Articular chondrocyte of knee joint (primary cell): ENCODE results near the gene NHERF2. TPM values are rescaled to one million over a fixed set of nuclear protein-coding genes. Genes with fewer than 3 reads are reported as not detected.

ENCODE experiments used
- small RNA-seq: library from RNA; depleted of rRNA; stranded (forward); fragments of <200 nt; gene quantifications from one replicate; pipeline ENCODE3, GENCODE V24; 2012
- total RNA-seq: library from RNA; depleted of rRNA; stranded (reverse); fragments of >200 nt; gene quantifications from 2 replicates; pipeline ENCODE4 v1.2.3, GENCODE V29; 2012

Gene NHERF2
- 24.3 and 40.4 TPM in 2 replicates for total RNA-seq

GRCh38 chr16:2026461-2027023 lies at the start of gene NHERF2:
Gene NHERF2 (plus strand): TSS chr16:2026902. CDS start chr16:2027006, 104 bp downstream.

GRCh38 chr16:1981398-1981836 lies 45.3 kb upstream of the NHERF2 start, which contains the start of gene NOXO1:
Gene NOXO1 (minus strand): TSS chr16:1981469. CDS start chr16:1981179, 290 bp downstream.

GRCh38 chr16:1983544-1984346 lies 43.0 kb upstream of the NHERF2 start, which contains the start of gene GFER:
Gene GFER (plus strand): TSS chr16:1984193. CDS start chr16:1984219, 26 bp downstream.

GRCh38 chr16:1989209-1990100 lies 37.2 kb upstream of the NHERF2 start, which contains the start of gene SYNGR3:
Gene SYNGR3 (plus strand): TSS chr16:1989970. CDS start chr16:1990103, 133 bp downstream.

GRCh38 chr16:2009791-2010510 lies 16.8 kb upstream of the NHERF2 start, which contains the start of gene ZNF598:
Gene ZNF598 (minus strand): TSS chr16:2009821.

GRCh38 chr16:2019518-2019920 lies 7.2 kb upstream of the NHERF2 start, which contains the start of gene NPW:
Gene NPW (plus strand): TSS chr16:2019785.

GRCh38 chr16:2047330-2048115 lies 20.8 kb downstream of the NHERF2 start, which contains the start of the genes NTHL1 and TSC2:
Gene NTHL1 (minus strand): TSS chr16:2047834. CDS start chr16:2047823, 11 bp downstream.
Gene TSC2 (plus strand): TSS chr16:2047985. CDS start chr16:2048616, 631 bp downstream.

Small RNA genes within 50 kb of the gene (small RNA-seq; reads per million reads assigned to genes)
- gene RN7SL219P, result not detected

Other genes with a start within 250 kb of the NHERF2 start
- gene SPSB3, start 244.3 kb upstream of the NHERF2 start, total RNA-seq, result 17.4 and 18.9 TPM in 2 replicates
- 43.9 and 44.4 TPM in 2 replicates for gene NUBP2, start 243.9 kb upstream of the NHERF2 start, total RNA-seq
- gene IGFALS, start 233.2 kb upstream of the NHERF2 start, total RNA-seq, result 0.11 TPM in 1 of 2 replicates, not detected in the other
- gene HAGH, start 200.1 kb upstream of the NHERF2 start, total RNA-seq, result 14.3 and 23.7 TPM in 2 replicates
- gene FAHD1, start 199.7 kb upstream of the NHERF2 start, total RNA-seq, result 28.1 and 49.4 TPM in 2 replicates
- gene MEIOB, start 154.7 kb upstream of the NHERF2 start, total RNA-seq, result 0.32 and 0.39 TPM in 2 replicates
- not detected in 2 replicates for gene HS3ST6, start 108.5 kb upstream of the NHERF2 start, total RNA-seq
- 13.5 and 17.8 TPM in 2 replicates for gene MSRB1, start 83.7 kb upstream of the NHERF2 start, total RNA-seq
- gene RPL3L, start 72.2 kb upstream of the NHERF2 start, total RNA-seq, result not detected in 2 replicates
- gene NDUFB10, start 67.4 kb upstream of the NHERF2 start, total RNA-seq, result 97.7 and 108 TPM in 2 replicates
- 1,674 and 2,243 TPM in 2 replicates for gene RPS2, start 62.1 kb upstream of the NHERF2 start, total RNA-seq
- not detected in 2 replicates for gene RNF151, start 60.0 kb upstream of the NHERF2 start, total RNA-seq
- 17.5 and 19.1 TPM in 2 replicates for gene TBL3, start 54.8 kb upstream of the NHERF2 start, total RNA-seq
- gene NOXO1, start 45.4 kb upstream of the NHERF2 start, total RNA-seq, result not detected in 2 replicates
- 9.2 and 12.5 TPM in 2 replicates for gene GFER, start 42.7 kb upstream of the NHERF2 start, total RNA-seq
- 0.26 and 0.76 TPM in 2 replicates for gene SYNGR3, start 36.9 kb upstream of the NHERF2 start, total RNA-seq
- 13.7 and 15.0 TPM in 2 replicates for gene ZNF598, start 17.1 kb upstream of the NHERF2 start, total RNA-seq
- 0.39 and 0.65 TPM in 2 replicates for gene NPW, start 7.1 kb upstream of the NHERF2 start, total RNA-seq
- 15.5 and 16.2 TPM in 2 replicates for gene NTHL1, start 20.9 kb downstream of the NHERF2 start, total RNA-seq
- 49.2 and 59.6 TPM in 2 replicates for gene TSC2, start 21.1 kb downstream of the NHERF2 start, total RNA-seq
- 95.7 and 99.2 TPM in 2 replicates for gene PKD1, start 109.0 kb downstream of the NHERF2 start, total RNA-seq
- 0.65 and 0.86 TPM in 2 replicates for gene RAB26, start 121.7 kb downstream of the NHERF2 start, total RNA-seq
- gene TRAF7, start 128.9 kb downstream of the NHERF2 start, total RNA-seq, result 39.1 and 48.7 TPM in 2 replicates
- gene CASKIN1, start 169.7 kb downstream of the NHERF2 start, total RNA-seq, result under 0.01 TPM in 2 replicates
- gene MLST8, start 178.6 kb downstream of the NHERF2 start, total RNA-seq, result 28.4 and 34.1 TPM in 2 replicates
- 0.22 and 0.91 TPM in 2 replicates for gene BRICD5, start 184.0 kb downstream of the NHERF2 start, total RNA-seq
- 5.7 and 6.1 TPM in 2 replicates for gene PGP, start 187.9 kb downstream of the NHERF2 start, total RNA-seq
- 16.1 and 18.6 TPM in 2 replicates for gene E4F1, start 196.7 kb downstream of the NHERF2 start, total RNA-seq
- 0.22 and 0.26 TPM in 2 replicates for gene DNASE1L2, start 209.5 kb downstream of the NHERF2 start, total RNA-seq
- gene ECI1, start 224.7 kb downstream of the NHERF2 start, total RNA-seq, result 27.0 and 32.5 TPM in 2 replicates
- gene RNPS1, start 241.2 kb downstream of the NHERF2 start, total RNA-seq, result 69.3 and 85.8 TPM in 2 replicates